Nephron (organoid): ENCODE data around the gene MPPED1.
A peak's percentile ranks its signal among the peaks of the same experiment; 100 is the strongest.

Experiments
- H3K27ac Mint-ChIP-seq, 3 experiments: 2 replicates each; pipeline ENCODE4 v1.8.0; 2020; ENCODE audit warnings: mixed read lengths in 3 of 3, mild to moderate bottlenecking in 2 of 3, moderate library complexity in 1 of 3
- H3K27me3 Mint-ChIP-seq: 2 replicates; pipeline ENCODE4 v1.8.0; 2021; ENCODE audit warnings: low read depth, mild to moderate bottlenecking, moderate library complexity, mixed read lengths
- H3K36me3 Mint-ChIP-seq: 2 replicates; pipeline ENCODE4 v1.8.0; 2020; ENCODE audit warnings: low read depth, mixed read lengths
- H3K4me1 Mint-ChIP-seq: 2 replicates; pipeline ENCODE4 v1.8.0; 2020; ENCODE audit warnings: mixed read lengths
- H3K4me3 Mint-ChIP-seq, 3 experiments: 2 replicates each; pipeline ENCODE4 v1.8.0; 2020; ENCODE audit warnings: mild to moderate bottlenecking in 3 of 3, mixed read lengths in 3 of 3, moderate library complexity in 2 of 3
- H3K9me3 Mint-ChIP-seq: 2 replicates; pipeline ENCODE4 v1.8.0; 2020; ENCODE audit warnings: mixed read lengths
- CTCF ChIP-seq, 3 experiments: fragments of 200-600 bp; sonication (generic); IDR thresholded peaks; one replicate each; pipeline ENCODE4 v1.5.0; 2021; ENCODE audit warnings: antibody characterized with exemption in 3 of 3; ENCODE audit not compliant: unreplicated experiment in 3 of 3

Gene MPPED1

GRCh38 chr22:43409046-43409445 is 2.8 kb upstream of the MPPED1 start:
- TF ChIP-seq CTCF (IDR thresholded peaks at IDR 0.05; ENCODE audit: unreplicated experiment in 3 of 3), result no peak
- Mint-ChIP-seq H3K4me1 (no peaks in the 10 kb centered on the region), H3K27me3 (peaks cover 71% of the 10 kb centered on the region), H3K27ac (no peak overlapping the region), H3K4me3 (no peak overlapping the region), H3K36me3 (no peaks in the 10 kb centered on the region), H3K9me3 (no peaks in the 10 kb centered on the region)

DNA sequence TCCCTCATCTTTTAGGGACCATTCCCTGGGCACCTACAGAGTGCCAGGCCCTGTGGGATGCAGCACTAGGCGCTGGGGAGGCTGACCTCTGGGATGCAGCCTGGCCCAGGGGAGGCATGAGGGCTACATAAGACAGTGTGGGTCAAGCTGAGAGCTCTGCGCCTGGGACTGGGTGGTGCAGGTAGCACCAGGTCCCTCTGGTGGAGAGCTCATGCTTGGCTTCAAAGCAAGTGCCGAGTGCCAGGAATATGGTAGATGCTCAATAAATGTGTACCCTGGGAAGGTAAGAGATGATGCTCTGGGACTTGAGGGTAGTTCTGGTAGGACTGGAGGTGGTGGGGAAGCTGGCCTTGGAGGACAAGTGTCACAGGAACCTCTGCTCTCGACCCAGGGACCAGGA is 2.0 kb upstream of the MPPED1 start:
- Mint-ChIP-seq H3K4me3 (peak overlapping the region; percentile 40 to 73 (median 72)), H3K27ac (no peak overlapping the region), H3K36me3 (no peaks in the 10 kb centered on the region), H3K9me3 (no peaks in the 10 kb centered on the region), H3K27me3 (peaks cover 74% of the 10 kb centered on the region), H3K4me1 (no peaks in the 10 kb centered on the region)
- TF ChIP-seq CTCF (IDR thresholded peaks at IDR 0.05; ENCODE audit: unreplicated experiment in 3 of 3), result no peak

DNA sequence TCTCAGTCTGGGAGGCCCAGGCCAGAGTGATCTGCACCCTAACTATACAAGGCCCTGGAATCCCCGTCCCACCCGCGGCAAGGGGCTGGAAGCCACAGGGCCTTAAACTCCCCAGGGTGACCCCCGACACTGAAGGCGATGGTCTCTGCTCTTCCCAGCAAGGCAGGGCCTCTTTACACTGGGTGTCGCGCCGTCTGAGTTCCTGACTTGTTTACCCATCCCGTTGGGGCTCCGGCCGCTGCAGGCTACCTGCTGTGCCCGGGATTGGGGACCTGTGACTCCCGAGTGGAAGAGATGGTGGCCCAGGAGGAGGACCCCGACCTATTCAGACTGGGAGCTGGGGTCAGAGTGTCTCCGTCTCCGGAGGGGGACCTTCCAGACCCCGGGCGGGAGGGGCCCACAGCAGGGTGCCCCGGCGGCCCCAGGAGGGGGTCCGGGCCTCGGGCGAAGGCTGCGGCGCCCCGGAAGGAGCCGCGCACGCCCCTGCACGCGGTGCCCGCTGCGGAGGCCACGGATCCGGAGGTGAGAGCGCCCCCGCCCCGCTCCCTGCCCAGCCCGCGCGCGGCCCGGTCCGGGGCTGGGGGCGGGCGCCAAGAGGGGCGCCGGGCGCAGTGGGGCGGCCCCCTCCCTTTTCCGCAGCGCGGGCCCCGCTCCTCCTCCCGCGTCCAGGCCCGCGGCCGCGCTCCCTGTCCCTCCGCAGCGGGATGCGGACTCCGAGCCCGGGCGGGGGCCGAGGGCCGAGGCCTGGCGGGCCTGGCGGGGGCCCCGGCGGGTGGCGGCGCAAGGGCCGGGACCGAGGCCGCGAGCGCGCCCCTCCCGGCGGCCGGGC is 560 bp upstream of the MPPED1 start:
- Mint-ChIP-seq H3K36me3 (no peaks in the 10 kb centered on the region), H3K27me3 (peaks cover 82% of the 10 kb centered on the region), H3K9me3 (peaks cover 4% of the 10 kb centered on the region), H3K4me1 (no peaks in the 10 kb centered on the region), H3K27ac (no peak overlapping the region), H3K4me3 (peak overlapping the region; percentile 16 to 71 (median 67))
- no peak for TF ChIP-seq CTCF (IDR thresholded peaks at IDR 0.05; ENCODE audit: unreplicated experiment in 3 of 3)

DNA sequence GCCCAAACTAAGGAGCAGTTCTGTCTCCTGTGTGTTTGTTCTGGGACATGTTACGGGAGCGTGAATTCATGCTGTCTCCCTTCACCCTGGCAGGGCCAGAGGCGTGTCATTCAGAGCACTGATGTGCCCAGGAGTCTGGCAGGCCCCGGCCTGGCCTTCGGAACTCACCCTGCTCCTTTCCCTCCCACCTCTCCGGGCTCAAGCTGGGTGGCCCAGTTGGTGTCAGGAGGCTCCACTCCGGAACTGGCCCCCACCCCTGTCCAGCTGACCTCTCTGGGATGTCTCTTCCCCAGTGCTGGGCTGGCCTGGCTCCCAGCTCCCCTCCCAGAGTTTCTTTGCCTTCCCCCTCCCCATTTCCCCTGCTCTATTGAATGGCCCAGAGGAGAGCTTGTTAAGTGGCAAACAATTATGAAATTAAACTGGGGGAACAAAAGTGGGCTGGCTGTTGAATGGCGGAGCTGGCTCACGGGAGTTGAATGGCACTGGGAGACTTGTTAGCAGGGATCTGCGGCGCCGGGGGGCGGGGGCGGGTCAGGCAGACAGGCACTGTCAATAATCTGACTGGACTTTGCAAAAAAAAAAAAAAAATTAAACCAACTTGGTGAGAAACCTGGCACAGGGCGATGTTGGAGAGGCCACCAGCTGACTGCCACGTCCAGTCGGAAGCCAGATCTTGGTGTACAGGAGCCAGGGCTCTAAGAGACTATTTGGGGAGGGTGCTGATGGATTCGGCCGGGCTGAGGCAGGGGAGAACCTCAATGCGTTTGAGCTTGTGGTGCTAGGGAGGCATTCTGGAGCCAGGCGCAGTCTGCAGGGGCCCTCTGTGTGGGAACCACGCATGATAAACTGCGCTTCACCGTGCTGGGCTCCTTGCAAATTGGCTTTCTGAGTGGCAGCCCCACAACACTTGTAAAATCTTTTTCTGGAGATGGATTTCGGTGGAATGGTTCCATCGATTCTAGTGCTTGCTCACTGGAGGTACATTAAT is 1.3 kb downstream of the MPPED1 start:
- H3K9me3 Mint-ChIP-seq, result peaks cover 4% of the 10 kb centered on the region
- H3K4me1 Mint-ChIP-seq, result no peaks in the 10 kb centered on the region

GRCh38 chr22:43413826-43414225 is 2.0 kb downstream of the MPPED1 start:
- peak overlapping the region; percentile 66 to 90 (median 80) for H3K4me3 Mint-ChIP-seq
- no peaks in the 10 kb centered on the region for H3K36me3 Mint-ChIP-seq
- H3K27ac Mint-ChIP-seq, result no peak overlapping the region
- no peaks in the 10 kb centered on the region for H3K4me1 Mint-ChIP-seq
- H3K27me3 Mint-ChIP-seq, result peaks cover 89% of the 10 kb centered on the region
- H3K9me3 Mint-ChIP-seq, result peaks cover 4% of the 10 kb centered on the region
- TF ChIP-seq CTCF (IDR thresholded peaks at IDR 0.05; ENCODE audit: unreplicated experiment in 3 of 3), result no peak

More for the DNA sequence above, 1.3 kb downstream of the MPPED1 start:
- Mint-ChIP-seq H3K27ac (no peak overlapping the region), H3K36me3 (no peaks in the 10 kb centered on the region), H3K27me3 (peaks cover 89% of the 10 kb centered on the region), H3K4me3 (peak overlapping the region; percentile 80 to 92 (median 90))
- no peak for TF ChIP-seq CTCF (IDR thresholded peaks at IDR 0.05; ENCODE audit: unreplicated experiment in 3 of 3)
